HEK293T (cell line): Measurements from ENCODE around the gene KAT7.
"Not testable (repeated sequence)": the region's sequence is repeated elsewhere in the genome, so short reads cannot be mapped to it uniquely, and the experiment has no call there.

Experiments
- CTCF ChIA-PET: fragments of 350-600 bp; formaldehyde crosslinking; extraction: SDS; loops from one replicate; lab custom pipeline; 2021; ENCODE audit warnings: antibody characterized with exemption, inconsistent platforms; lab: Yijun Ruan, JAX
- POLR2A ChIA-PET: fragments of 350-600 bp; formaldehyde crosslinking; extraction: SDS; loops from one replicate; lab custom pipeline; 2020; ENCODE audit warnings: antibody characterized with exemption, inconsistent platforms; lab: Yijun Ruan, JAX
- DNase-seq: peaks from one replicate; pipeline ENCODE4 v3.0.0; 2012; ENCODE audit warnings: mixed read lengths; ENCODE audit errors: extremely low spot score
- ARNT ChIP-seq: fragments of 450-650 bp; IDR thresholded peaks from 2 replicates; pipeline ENCODE4 v1.6.1; 2017; ENCODE audit warnings: mild to moderate bottlenecking
- BHLHE40 ChIP-seq: fragments of 450-650 bp; IDR thresholded peaks from 2 replicates; pipeline ENCODE4 v1.6.1; 2016; ENCODE audit warnings: mild to moderate bottlenecking, moderate library complexity, borderline replicate concordance
- CTBP1 ChIP-seq: fragments of 450-650 bp; IDR thresholded peaks from 2 replicates; pipeline ENCODE4 v1.6.1; 2016; ENCODE audit warnings: borderline replicate concordance
- ELF4 ChIP-seq: fragments of 450-650 bp; IDR thresholded peaks from 2 replicates; pipeline ENCODE4 v1.6.1; 2017; ENCODE audit warnings: antibody characterized with exemption
- FOXA1 ChIP-seq: fragments of 450-650 bp; IDR thresholded peaks from 2 replicates; pipeline ENCODE4 v1.6.1; 2016; ENCODE audit warnings: mild to moderate bottlenecking
- FOXK2 ChIP-seq: fragments of 450-650 bp; IDR thresholded peaks from 2 replicates; pipeline ENCODE4 v1.6.1; 2016; ENCODE audit warnings: mild to moderate bottlenecking
- FOXM1 ChIP-seq: fragments of 450-650 bp; IDR thresholded peaks from 2 replicates; pipeline ENCODE4 v1.6.1; 2017; ENCODE audit warnings: mild to moderate bottlenecking, borderline replicate concordance
- HDGF ChIP-seq: fragments of 450-650 bp; IDR thresholded peaks from 2 replicates; pipeline ENCODE4 v1.6.1; 2017; ENCODE audit warnings: antibody characterized with exemption, borderline replicate concordance
- L3MBTL2 ChIP-seq: fragments of 450-650 bp; conservative IDR thresholded peaks from 2 replicates; pipeline ENCODE4 v1.6.1; 2016; ENCODE audit warnings: mild to moderate bottlenecking
- LEF1 ChIP-seq: fragments of 450-650 bp; IDR thresholded peaks from 2 replicates; pipeline ENCODE4 v1.6.1; 2017; ENCODE audit warnings: mild to moderate bottlenecking, borderline replicate concordance
- NFRKB ChIP-seq: fragments of 450-650 bp; IDR thresholded peaks from 2 replicates; pipeline ENCODE4 v1.6.1; 2016; ENCODE audit warnings: mild to moderate bottlenecking, moderate library complexity
- SP1 ChIP-seq: fragments of 450-650 bp; IDR thresholded peaks from 2 replicates; pipeline ENCODE4 v1.6.1; 2017
- SUZ12 ChIP-seq: fragments of 450-650 bp; IDR thresholded peaks from 2 replicates; pipeline ENCODE4 v1.6.1; 2016; ENCODE audit warnings: mild to moderate bottlenecking
- TARDBP ChIP-seq: fragments of 450-650 bp; IDR thresholded peaks from 2 replicates; pipeline ENCODE4 v1.6.1; 2016
- ZNF384 ChIP-seq: fragments of 450-650 bp; IDR thresholded peaks from 2 replicates; pipeline ENCODE4 v1.6.1; 2016
- TF ChIP-seq, protein P1 (sequence below): fragments of 450-650 bp; IDR thresholded peaks from 2 replicates; pipeline ENCODE4 v1.6.1; 2016

The KAT7 gene

DNA sequence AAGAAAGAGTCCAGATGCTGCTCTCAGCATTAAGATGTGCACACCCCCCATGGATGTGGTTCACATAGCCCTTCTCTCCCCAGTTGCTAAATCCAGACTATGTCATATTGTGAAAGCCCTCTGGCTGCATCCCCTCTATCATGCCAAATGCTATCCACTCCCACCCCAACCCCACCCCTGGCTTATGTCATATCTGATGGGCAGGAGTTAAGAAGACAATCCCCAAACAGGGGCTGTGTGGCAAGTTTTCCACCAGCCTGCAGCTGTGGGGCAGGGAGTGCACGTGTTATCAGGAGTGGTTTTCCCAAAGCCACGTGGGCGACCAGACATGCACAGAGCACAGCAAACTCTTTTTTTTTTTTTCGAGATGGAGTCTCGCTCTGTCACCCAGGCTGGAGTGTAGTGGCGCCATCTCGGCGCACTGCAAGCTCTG, 34.5 kb upstream of the KAT7 start:
- TF ChIP-seq BHLHE40 (no peak), TARDBP (no peak), ELF4 (no peak), ARNT (no peak), L3MBTL2 (no peak), HDGF (no peak), NFRKB (no peak), LEF1 (no peak), SP1 (no peak), CTBP1 (no peak)
- no peak for DNase-seq
- ChIA-PET POLR2A (interaction anchor here (2.3 kb wide), 1 partner anchor 10 kb away, joined by 9 read pairs; the partner anchor contains the start of gene FAM117A), CTCF (no interaction called here)

DNA sequence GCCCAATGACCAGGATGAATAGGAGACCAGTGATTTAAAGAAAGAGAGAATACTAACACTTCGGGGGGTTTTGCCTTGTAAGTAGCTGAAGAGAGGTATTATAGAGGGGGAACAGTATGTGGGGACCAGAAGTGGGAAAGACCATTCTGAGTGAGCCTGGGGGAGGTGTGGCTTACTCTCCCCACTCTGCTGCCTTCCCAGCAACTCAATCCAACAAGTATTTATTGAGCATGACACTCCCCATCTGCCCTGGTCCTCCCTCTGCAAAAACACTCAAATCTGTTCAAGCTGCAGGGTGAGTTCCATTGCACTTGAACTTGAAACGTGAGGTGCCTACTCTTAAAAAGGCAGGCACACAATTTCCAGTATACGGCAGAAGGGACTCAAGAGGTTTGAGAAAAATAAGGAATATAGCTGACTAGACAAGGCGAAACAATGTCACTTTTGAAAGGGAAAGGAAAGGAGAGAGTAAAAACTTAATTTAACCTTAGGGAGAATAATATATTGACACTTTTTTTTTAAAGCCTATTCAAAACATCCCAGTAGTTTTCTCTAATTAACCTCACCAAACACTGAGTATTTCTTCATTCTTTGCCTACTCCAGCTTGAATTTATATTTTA, 32.7 kb upstream of the KAT7 start:
- ChIA-PET CTCF (interaction anchor here (1.0 kb wide), 1 partner anchor 9 kb away, joined by 3 read pairs; the partner anchor contains the start of gene FAM117A), POLR2A (interaction anchor here (2.3 kb wide), 1 partner anchor 8 kb away, joined by 9 read pairs; the partner anchor contains the start of gene FAM117A)
- TF ChIP-seq CTBP1 (no peak), FOXM1 (no peak), TARDBP (no peak), NFRKB (no peak), ZNF384 (no peak), SUZ12 (no peak), LEF1 (no peak), ARNT (no peak), ELF4 (no peak), SP1 (no peak), FOXA1 (no peak), L3MBTL2 (no peak), BHLHE40 (no peak)
- TF ChIP-seq, protein P1, sequence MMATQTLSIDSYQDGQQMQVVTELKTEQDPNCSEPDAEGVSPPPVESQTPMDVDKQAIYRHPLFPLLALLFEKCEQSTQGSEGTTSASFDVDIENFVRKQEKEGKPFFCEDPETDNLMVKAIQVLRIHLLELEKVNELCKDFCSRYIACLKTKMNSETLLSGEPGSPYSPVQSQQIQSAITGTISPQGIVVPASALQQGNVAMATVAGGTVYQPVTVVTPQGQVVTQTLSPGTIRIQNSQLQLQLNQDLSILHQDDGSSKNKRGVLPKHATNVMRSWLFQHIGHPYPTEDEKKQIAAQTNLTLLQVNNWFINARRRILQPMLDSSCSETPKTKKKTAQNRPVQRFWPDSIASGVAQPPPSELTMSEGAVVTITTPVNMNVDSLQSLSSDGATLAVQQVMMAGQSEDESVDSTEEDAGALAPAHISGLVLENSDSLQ: no peak
- DNase-seq: no peak

DNA sequence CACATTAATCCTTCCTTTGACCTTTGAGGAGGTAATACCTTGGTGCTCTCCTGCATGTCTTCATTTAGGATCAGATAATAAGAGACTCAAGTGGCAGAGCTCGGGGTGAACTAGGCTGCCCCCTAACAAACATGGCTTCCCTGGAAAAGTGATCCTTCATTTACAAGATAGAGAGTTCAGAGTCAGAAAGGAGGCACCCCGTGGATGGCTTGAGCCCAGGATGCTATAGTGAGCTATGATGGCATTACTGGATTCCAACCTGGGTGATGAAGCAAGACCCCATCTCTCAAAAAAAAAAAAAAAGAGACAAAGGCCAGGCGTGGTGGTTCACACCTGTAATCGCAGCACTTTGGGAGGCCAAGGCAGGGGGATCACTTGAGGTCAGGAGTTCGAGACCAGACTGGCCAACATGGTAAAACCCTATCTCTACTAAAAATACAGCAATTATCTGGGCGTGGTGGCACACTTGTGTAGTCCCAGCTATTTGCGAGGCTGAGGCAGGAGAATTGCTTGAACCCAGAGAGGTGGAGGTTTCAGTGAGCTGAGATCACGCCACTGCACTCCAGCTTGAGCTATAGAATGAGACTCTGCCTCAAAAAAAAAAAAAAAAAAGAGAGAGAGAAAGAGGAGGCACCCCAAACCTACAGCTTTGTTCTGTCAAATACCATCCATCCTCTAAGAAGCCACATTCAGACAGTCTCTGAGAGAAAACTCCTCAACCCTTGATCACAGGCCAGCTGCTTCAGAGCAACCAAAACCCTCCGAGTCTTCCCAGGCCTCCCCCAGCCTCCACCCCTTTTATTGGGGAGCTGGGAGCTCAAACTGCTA, 31.9 kb upstream of the KAT7 start:
- CTCF ChIA-PET: interaction anchor here (1.0 kb wide), 1 partner anchor 8 kb away, joined by 3 read pairs; the partner anchor contains the start of gene FAM117A
- TF ChIP-seq TARDBP: no peak
- TF ChIP-seq CTBP1: no peak
- TF ChIP-seq SP1: no peak
- TF ChIP-seq FOXK2: no peak
- no peak for TF ChIP-seq SUZ12
- no peak for TF ChIP-seq BHLHE40
- no peak for TF ChIP-seq L3MBTL2
- no peak for TF ChIP-seq NFRKB
- TF ChIP-seq HDGF: no peak
- no peak for TF ChIP-seq ARNT
- TF ChIP-seq ZNF384: no peak
- TF ChIP-seq LEF1: no peak
- TF ChIP-seq, protein P1: no peak
- TF ChIP-seq ELF4: no peak
- TF ChIP-seq FOXM1: no peak
- no peak for TF ChIP-seq FOXA1
- no peak for DNase-seq
- POLR2A ChIA-PET: interaction anchor here (0.5 to 2.3 kb wide), 3 partner anchors 7 to 32 kb away, joined by 3 to 9 read pairs (median 3); partner anchors contain the start of genes FAM117A and KAT7

DNA sequence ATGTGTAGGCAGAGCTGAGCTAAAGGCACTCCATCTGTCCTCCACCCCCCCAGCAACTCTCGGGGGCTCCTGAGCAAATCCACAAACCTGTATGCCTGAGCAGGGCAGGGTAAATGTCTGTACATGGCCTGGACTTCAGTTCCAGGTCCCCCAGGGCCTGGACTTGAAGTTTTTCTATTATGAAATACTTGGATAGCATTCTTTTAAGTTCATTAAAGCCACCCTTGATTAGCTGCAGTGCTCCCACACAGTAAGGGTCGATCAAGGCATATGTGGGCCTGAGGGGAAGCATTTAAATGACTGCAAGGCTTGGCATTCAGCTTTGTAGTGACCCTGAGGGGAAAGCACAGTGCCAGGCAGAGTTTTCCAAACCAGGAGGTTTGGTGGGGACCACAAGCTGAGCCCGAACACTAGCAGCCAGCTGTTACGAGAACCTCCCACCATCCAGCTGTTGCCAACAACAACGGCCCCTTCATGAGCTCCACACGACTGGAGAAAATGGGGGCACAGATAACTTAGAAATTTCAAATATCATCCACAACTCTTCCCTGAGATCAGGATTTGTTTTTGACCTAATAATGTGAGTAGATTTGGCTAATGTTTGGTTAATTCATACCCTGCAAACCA, 31.2 kb upstream of the KAT7 start:
- DNase-seq: no peak
- ChIA-PET POLR2A (interaction anchor here (0.9 kb wide), 1 partner anchor 31 kb away, joined by 3 read pairs; the partner anchor contains the start of gene KAT7), CTCF (no interaction called here)
- no peak for TF ChIP-seq FOXK2
- TF ChIP-seq FOXA1: no peak
- TF ChIP-seq CTBP1: no peak
- TF ChIP-seq ELF4: no peak
- no peak for TF ChIP-seq BHLHE40
- TF ChIP-seq SUZ12: no peak
- TF ChIP-seq ARNT: no peak
- TF ChIP-seq, protein P1: no peak
- no peak for TF ChIP-seq L3MBTL2
- no peak for TF ChIP-seq HDGF
- TF ChIP-seq ZNF384: no peak
- TF ChIP-seq TARDBP: no peak
- TF ChIP-seq FOXM1: no peak
- TF ChIP-seq LEF1: no peak
- TF ChIP-seq SP1: no peak
- TF ChIP-seq NFRKB: no peak

GRCh38 chr17:49758464-49759010, 29.9 kb upstream of the KAT7 start:
- CTCF ChIA-PET, DNase-seq: not testable (repeated sequence)

More at GRCh38 chr17:49758464-49759010, 29.9 kb upstream of the KAT7 start:
- POLR2A ChIA-PET: interaction anchor here (0.7 kb wide), 1 partner anchor 450 kb away, joined by 3 read pairs; no protein-coding TSS in a partner anchor
